CD4-positive, alpha-beta T cell treated with Interleukin-2 at 100 ng/mL for 4 hours (primary cell): ENCODE data around the gene RICTOR.

ENCODE experiments used
- DNase-seq: peaks from one replicate; pipeline ENCODE4 v3.0.0-alpha.2; 2020; ENCODE audit warnings: low spot score

Gene RICTOR

DNA sequence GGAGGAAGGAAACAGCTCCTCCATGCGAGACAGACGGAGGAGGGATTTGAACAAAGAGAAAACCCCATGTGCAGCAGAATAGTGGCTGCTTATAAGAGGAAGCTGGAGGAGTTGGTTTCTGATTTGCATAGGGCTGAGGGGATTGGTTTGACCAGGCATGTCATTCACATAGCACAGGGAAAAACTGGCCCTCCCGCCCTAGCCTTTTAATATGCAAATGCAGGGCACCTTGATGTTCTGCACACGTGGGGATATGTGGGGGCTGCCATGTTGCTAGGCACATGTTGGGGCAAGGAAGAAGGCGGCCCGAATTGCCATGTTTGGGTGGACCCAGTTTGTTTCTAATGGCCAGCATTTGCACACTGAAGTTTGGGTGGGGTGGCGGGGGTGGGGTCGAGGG lies 186.2 kb downstream of the RICTOR start:
- DNase-seq, result no peak
